ENCODE results near the gene CNDP2. TPM values are rescaled to one million over a fixed set of nuclear protein-coding genes. Genes with fewer than 3 reads are reported as not detected.
A peak's percentile ranks its signal among the peaks of the same experiment; 100 is the strongest.

CNDP2 gene
- total RNA-seq, 1 donor from 2014 or later: 52.5 TPM

DNA sequence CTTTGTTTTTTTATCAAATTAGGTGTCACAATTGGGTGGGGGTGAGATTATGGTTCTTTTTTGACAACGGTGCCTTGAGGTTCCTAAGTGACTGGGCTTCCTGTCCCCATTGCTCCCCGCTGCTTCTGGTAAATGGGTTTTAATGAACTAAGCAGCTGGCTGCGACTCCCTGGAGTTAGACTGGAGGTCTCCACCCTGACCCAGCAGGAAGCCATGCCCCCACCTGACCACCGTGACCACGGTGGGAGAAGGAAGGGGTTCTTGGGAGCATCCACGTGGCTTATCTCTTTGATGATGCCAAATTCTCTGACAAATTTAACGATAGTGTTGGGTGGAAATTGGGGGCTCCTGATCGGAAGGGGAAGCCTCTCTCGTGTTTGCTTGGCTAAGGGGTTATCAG lies 12.2 kb downstream of the CNDP2 start:
- intact Hi-C loops (cut with DNase I): no loop called here
- Histone ChIP-seq H3K36me3 (peaks cover 0 to 84% of the 10 kb centered on the region in 2 donors), H3K27me3 (no peaks in the 10 kb centered on the region), H3K4me3 (no peak overlapping the region), H3K9me3 (no peaks in the 10 kb centered on the region), H3K4me1 (peaks cover 10% of the 10 kb centered on the region), H3K27ac (no peak overlapping the region)
- no peak for DNase-seq (ENCODE audit: extremely low spot score in 2 of 2)
- TF ChIP-seq POLR2AphosphoS5 (IDR thresholded peaks at IDR 0.05; ENCODE audit: insufficient read depth in 1 of 2, low read depth in 1 of 2) (no peak), POLR2A (IDR thresholded peaks at IDR 0.05) (no peak)
- TF ChIP-seq, protein P1, sequence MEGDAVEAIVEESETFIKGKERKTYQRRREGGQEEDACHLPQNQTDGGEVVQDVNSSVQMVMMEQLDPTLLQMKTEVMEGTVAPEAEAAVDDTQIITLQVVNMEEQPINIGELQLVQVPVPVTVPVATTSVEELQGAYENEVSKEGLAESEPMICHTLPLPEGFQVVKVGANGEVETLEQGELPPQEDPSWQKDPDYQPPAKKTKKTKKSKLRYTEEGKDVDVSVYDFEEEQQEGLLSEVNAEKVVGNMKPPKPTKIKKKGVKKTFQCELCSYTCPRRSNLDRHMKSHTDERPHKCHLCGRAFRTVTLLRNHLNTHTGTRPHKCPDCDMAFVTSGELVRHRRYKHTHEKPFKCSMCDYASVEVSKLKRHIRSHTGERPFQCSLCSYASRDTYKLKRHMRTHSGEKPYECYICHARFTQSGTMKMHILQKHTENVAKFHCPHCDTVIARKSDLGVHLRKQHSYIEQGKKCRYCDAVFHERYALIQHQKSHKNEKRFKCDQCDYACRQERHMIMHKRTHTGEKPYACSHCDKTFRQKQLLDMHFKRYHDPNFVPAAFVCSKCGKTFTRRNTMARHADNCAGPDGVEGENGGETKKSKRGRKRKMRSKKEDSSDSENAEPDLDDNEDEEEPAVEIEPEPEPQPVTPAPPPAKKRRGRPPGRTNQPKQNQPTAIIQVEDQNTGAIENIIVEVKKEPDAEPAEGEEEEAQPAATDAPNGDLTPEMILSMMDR (IDR thresholded peaks at IDR 0.05): no peak

- Histone ChIP-seq H3K36me3 (peaks cover 0 to 83% of the 10 kb centered on the region in 2 donors), H3K27ac (no peak overlapping the region)
Observed at GRCh38 chr18:74508821-74509225, 12.7 kb downstream of the CNDP2 start.

DNA sequence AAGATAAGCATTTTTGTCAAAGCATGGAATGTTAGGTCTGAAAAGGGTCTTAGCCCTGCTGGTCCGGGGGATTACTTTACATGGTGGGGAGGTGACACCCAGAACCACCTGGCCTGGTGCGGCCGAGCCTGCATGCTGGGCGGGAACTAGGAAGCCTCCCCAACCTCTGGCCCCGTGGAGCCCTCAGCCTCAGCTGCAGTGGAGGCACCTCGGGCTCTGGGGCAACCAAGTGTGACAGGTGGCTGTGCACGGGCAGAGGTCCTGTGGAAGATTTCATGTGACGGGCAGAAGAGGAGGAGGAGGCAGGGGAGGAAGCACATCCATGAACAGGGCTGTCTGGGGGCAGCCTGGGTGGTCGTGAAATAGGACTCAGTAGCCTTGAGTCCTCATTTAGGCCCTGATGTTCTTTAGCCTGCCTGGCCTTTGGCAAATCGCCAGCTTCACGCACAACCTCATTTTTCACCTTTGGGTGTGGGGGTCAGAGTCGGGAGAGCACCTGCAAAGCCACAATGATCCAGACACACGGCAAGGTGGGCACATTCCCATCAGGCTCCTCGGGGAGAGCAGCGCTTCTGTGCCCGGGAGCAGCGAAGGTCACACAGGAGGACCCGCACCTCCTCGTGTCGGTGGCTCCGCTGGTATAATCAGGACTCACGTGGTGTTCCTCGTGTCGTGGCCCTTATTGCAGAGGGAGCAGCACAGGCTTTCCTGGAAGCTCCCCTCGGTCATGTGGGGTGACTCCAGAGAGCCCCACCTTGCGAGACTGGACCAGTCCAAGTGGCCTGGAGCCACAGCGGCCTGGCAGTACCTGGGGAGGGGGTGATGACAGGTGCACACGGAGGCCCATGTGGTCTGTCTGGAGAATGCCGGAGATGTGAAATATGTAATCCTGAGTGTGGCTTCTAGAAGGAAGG lies 13.9 kb downstream of the CNDP2 start:
- Histone ChIP-seq H3K4me1 (peaks cover 10% of the 10 kb centered on the region), H3K4me3 (no peak overlapping the region), H3K9me3 (no peaks in the 10 kb centered on the region), H3K36me3 (peaks cover 0 to 77% of the 10 kb centered on the region in 2 donors), H3K27me3 (no peaks in the 10 kb centered on the region), H3K27ac (no peak overlapping the region)
- intact Hi-C loops (cut with DNase I): no loop called here
- TF ChIP-seq POLR2AphosphoS5 (IDR thresholded peaks at IDR 0.05; ENCODE audit: insufficient read depth in 1 of 2, low read depth in 1 of 2) (no peak), POLR2A (IDR thresholded peaks at IDR 0.05) (no peak)
- TF ChIP-seq, protein P1 (IDR thresholded peaks at IDR 0.05): no peak
- DNase-seq (ENCODE audit: extremely low spot score in 2 of 2): no peak

More at GRCh38 chr18:74508821-74509225, 12.7 kb downstream of the CNDP2 start:
- Histone ChIP-seq H3K4me1 (peaks cover 10% of the 10 kb centered on the region), H3K4me3 (no peak overlapping the region), H3K27me3 (no peaks in the 10 kb centered on the region), H3K9me3 (no peaks in the 10 kb centered on the region)
- no peak for DNase-seq (ENCODE audit: extremely low spot score in 2 of 2)
- intact Hi-C loops (cut with DNase I): no loop called here
- no peak for TF ChIP-seq POLR2AphosphoS5 (IDR thresholded peaks at IDR 0.05; ENCODE audit: insufficient read depth in 1 of 2, low read depth in 1 of 2)
- TF ChIP-seq, protein P1 (IDR thresholded peaks at IDR 0.05): no peak
- no peak for TF ChIP-seq POLR2A (IDR thresholded peaks at IDR 0.05)

GRCh38 chr18:74510770-74511095 lies 14.6 kb downstream of the CNDP2 start:
- H3K4me3 ChIP-seq: no peak overlapping the region
- no peaks in the 10 kb centered on the region for H3K27me3 ChIP-seq
- H3K9me3 ChIP-seq: no peaks in the 10 kb centered on the region
- DNase-seq (ENCODE audit: extremely low spot score in 2 of 2): no peak
- TF ChIP-seq, protein P1 (IDR thresholded peaks at IDR 0.05): no peak
- TF ChIP-seq POLR2A (IDR thresholded peaks at IDR 0.05) (no peak), POLR2AphosphoS5 (IDR thresholded peaks at IDR 0.05; ENCODE audit: insufficient read depth in 1 of 2, low read depth in 1 of 2) (no peak)
- H3K27ac ChIP-seq: no peak overlapping the region
- peaks cover 0 to 80% of the 10 kb centered on the region in 2 donors for H3K36me3 ChIP-seq
- H3K4me1 ChIP-seq: peaks cover 10% of the 10 kb centered on the region
- intact Hi-C loops (cut with DNase I): no loop called here

DNA sequence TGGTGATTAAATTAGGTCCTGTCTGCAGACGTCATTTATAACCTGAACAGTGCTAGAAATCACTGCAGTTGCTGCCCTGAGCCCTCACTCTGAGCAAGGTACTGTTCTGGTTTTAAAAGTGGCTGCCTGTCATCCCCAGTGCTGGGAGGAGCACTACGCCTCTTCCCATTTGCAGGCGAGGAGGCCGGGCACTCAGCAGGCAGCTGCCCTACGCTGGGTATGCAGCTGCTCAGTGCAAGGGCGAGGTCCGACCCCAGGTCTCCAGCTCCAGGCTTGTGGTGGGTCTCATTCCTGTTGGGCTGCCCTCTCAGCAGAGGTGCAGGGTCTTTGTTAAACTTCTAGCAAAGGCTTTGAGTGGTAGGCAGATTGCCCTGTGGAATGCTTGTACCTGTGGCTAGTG lies 15.7 kb downstream of the CNDP2 start:
- Histone ChIP-seq H3K27ac (no peak overlapping the region), H3K27me3 (no peaks in the 10 kb centered on the region), H3K36me3 (peaks cover 0 to 83% of the 10 kb centered on the region in 2 donors), H3K4me3 (no peak overlapping the region), H3K9me3 (no peaks in the 10 kb centered on the region), H3K4me1 (peaks cover 4% of the 10 kb centered on the region)
- TF ChIP-seq POLR2A (IDR thresholded peaks at IDR 0.05) (no peak), POLR2AphosphoS5 (IDR thresholded peaks at IDR 0.05; ENCODE audit: insufficient read depth in 1 of 2, low read depth in 1 of 2) (no peak)
- TF ChIP-seq, protein P1 (IDR thresholded peaks at IDR 0.05): no peak
- DNase-seq (ENCODE audit: extremely low spot score in 2 of 2): peak in 1 of 2 donors; percentile 74
- intact Hi-C loops (cut with DNase I): no loop called here

Measured in vagina (tissue), 2 donors.